Astrocyte (in vitro differentiated cells and primary cell): ENCODE measurements around the gene ESF1. TPM values are rescaled to one million over a fixed set of nuclear protein-coding genes. Genes with fewer than 3 reads are reported as not detected.

Experiments used
- DNase-seq: peaks from one replicate; pipeline ENCODE4 v3.0.0-alpha.2; 2010; ENCODE audit warnings: low read depth
- FAIRE-seq: peaks from 2 replicates; lab custom pipeline; 2011; peaks lifted over from hg19 to GRCh38; lab: Jason Lieb, UNC
- H2AFZ ChIP-seq: 2 replicates; pipeline ENCODE4 v1.6.0; 2012; ENCODE audit warnings: low read depth, low read length, inconsistent platforms
- H3K27ac ChIP-seq: 2 replicates; pipeline ENCODE4 v1.5.1; 2011; ENCODE audit warnings: low read depth, low read length, inconsistent platforms
- H3K27me3 ChIP-seq: 2 replicates; pipeline ENCODE4 v1.6.0; 2011; ENCODE audit warnings: low read length, inconsistent platforms; ENCODE audit not compliant: insufficient read depth
- H3K36me3 ChIP-seq: 2 replicates; pipeline ENCODE4 v1.5.1; 2011; ENCODE audit warnings: low read length, inconsistent platforms; ENCODE audit not compliant: insufficient read depth
- H3K4me1 ChIP-seq: 2 replicates; pipeline ENCODE4 v1.5.1; 2011; ENCODE audit warnings: low read length, inconsistent platforms; ENCODE audit not compliant: insufficient read depth
- H3K4me2 ChIP-seq: 2 replicates; pipeline ENCODE4 v1.6.0; 2012; ENCODE audit warnings: low read length, inconsistent platforms
- H3K4me3 ChIP-seq: 2 replicates; pipeline ENCODE4 v1.5.1; 2011; ENCODE audit warnings: low read depth, mild to moderate bottlenecking, low read length, inconsistent platforms; ENCODE audit not compliant: insufficient read depth
- H3K79me2 ChIP-seq: 2 replicates; pipeline ENCODE4 v1.6.0; 2012; ENCODE audit warnings: mild to moderate bottlenecking, low read length, inconsistent platforms; ENCODE audit not compliant: insufficient read depth
- H3K9ac ChIP-seq: 2 replicates; pipeline ENCODE4 v1.6.0; 2012; ENCODE audit warnings: mild to moderate bottlenecking, low read length, inconsistent platforms
- H3K9me3 ChIP-seq: 2 replicates; pipeline ENCODE4 v1.5.1; 2012; ENCODE audit warnings: low read depth, mild to moderate bottlenecking, low read length, inconsistent platforms; ENCODE audit not compliant: insufficient read depth
- H4K20me1 ChIP-seq: 2 replicates; pipeline ENCODE4 v1.6.0; 2012; ENCODE audit warnings: low read length, inconsistent platforms; ENCODE audit not compliant: insufficient read depth
- H3K27ac Mint-ChIP-seq: one replicate; pipeline ENCODE4 v1.8.0; 2021; ENCODE audit warnings: mild to moderate bottlenecking, mixed read lengths; ENCODE audit not compliant: unreplicated experiment
- H3K27me3 Mint-ChIP-seq: one replicate; pipeline ENCODE4 v1.8.0; 2021; ENCODE audit warnings: low read depth, mixed read lengths; ENCODE audit not compliant: unreplicated experiment
- H3K36me3 Mint-ChIP-seq: one replicate; pipeline ENCODE4 v1.8.0; 2021; ENCODE audit warnings: low read depth, mixed read lengths; ENCODE audit not compliant: unreplicated experiment
- H3K4me1 Mint-ChIP-seq: one replicate; pipeline ENCODE4 v1.8.0; 2021; ENCODE audit warnings: low read depth, mixed read lengths; ENCODE audit not compliant: unreplicated experiment
- H3K4me3 Mint-ChIP-seq: one replicate; pipeline ENCODE4 v1.8.0; 2021; ENCODE audit warnings: mild to moderate bottlenecking, moderate library complexity, mixed read lengths; ENCODE audit not compliant: unreplicated experiment
- H3K9me3 Mint-ChIP-seq: one replicate; pipeline ENCODE4 v1.8.0; 2021; ENCODE audit warnings: mild to moderate bottlenecking, mixed read lengths; ENCODE audit not compliant: unreplicated experiment
- EZH2 ChIP-seq: IDR thresholded peaks from 2 replicates; pipeline ENCODE4 v1.6.1; 2012; ENCODE audit warnings: mild to moderate bottlenecking, low read length, inconsistent platforms; ENCODE audit not compliant: insufficient read depth
- total RNA-seq: library from RNA; stranded (reverse); gene quantifications from 2 replicates; pipeline ENCODE4 v1.2.1, GENCODE V29; 2021
- TF ChIP-seq, protein P1 (sequence below): IDR thresholded peaks from 2 replicates; pipeline ENCODE4 v1.5.1; 2011; ENCODE audit warnings: low read depth, mild to moderate bottlenecking, inconsistent platforms, low read length, moderate library complexity; ENCODE audit not compliant: insufficient read depth

ESF1 gene
- total RNA-seq, 1 donor from 2014 or later = 13.9 TPM

DNA sequence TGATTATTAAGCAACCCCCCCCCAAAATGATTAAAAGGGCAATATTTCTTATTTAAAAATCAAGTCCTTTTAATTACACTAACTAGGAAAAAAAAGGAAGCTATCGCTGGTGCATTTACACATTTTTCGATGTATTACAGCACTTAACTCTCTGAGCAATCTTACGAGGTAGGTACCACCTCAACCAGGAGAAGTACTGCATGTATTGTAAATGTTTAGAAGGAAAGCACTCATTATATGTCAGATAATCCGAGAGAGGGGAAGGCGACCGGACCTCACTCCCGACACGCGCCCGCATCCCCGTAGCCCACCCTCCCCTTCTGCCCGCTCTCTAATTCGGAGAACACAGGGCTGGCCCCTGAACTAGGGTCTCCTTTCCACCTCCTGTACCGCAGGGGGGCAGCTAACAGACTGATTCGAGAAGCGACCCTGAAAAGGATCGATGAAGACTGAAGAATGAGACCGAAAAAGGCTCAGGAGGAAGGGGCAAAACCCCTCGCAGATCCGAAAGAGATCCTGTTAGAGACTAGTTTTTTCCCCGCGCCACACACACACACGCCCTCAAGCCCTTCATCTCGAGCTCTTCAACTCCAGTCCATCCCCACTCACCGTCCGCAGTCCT, 337 bp downstream of the ESF1 start:
- Mint-ChIP-seq H3K27me3 (no peaks in the 10 kb centered on the region), H3K4me1 (peaks cover 13% of the 10 kb centered on the region), H3K4me3 (peak overlapping the region; percentile 100), H3K27ac (peak overlapping the region; percentile 95), H3K36me3 (no peaks in the 10 kb centered on the region), H3K9me3 (peaks cover 1% of the 10 kb centered on the region)
- H3K4me2 ChIP-seq = peak overlapping the region; percentile 99
- TF ChIP-seq, protein P1, sequence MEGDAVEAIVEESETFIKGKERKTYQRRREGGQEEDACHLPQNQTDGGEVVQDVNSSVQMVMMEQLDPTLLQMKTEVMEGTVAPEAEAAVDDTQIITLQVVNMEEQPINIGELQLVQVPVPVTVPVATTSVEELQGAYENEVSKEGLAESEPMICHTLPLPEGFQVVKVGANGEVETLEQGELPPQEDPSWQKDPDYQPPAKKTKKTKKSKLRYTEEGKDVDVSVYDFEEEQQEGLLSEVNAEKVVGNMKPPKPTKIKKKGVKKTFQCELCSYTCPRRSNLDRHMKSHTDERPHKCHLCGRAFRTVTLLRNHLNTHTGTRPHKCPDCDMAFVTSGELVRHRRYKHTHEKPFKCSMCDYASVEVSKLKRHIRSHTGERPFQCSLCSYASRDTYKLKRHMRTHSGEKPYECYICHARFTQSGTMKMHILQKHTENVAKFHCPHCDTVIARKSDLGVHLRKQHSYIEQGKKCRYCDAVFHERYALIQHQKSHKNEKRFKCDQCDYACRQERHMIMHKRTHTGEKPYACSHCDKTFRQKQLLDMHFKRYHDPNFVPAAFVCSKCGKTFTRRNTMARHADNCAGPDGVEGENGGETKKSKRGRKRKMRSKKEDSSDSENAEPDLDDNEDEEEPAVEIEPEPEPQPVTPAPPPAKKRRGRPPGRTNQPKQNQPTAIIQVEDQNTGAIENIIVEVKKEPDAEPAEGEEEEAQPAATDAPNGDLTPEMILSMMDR = no peak
- no peak for TF ChIP-seq EZH2
- H3K4me3 ChIP-seq = peak overlapping the region; percentile 99
- peaks cover 21% of the 10 kb centered on the region for H4K20me1 ChIP-seq
- H3K27ac ChIP-seq = peak overlapping the region; percentile 84
- peak overlapping the region; percentile 93 for H3K9ac ChIP-seq
- FAIRE-seq (peak; percentile 58), DNase-seq (no peak)
- peaks cover 19% of the 10 kb centered on the region for H3K36me3 ChIP-seq
- H2AFZ ChIP-seq = peak overlapping the region; percentile 98
- peaks cover 77% of the 10 kb centered on the region for H3K79me2 ChIP-seq
- H3K4me1 ChIP-seq = peaks cover 11% of the 10 kb centered on the region
- H3K9me3 ChIP-seq = no peaks in the 10 kb centered on the region
- no peaks in the 10 kb centered on the region for H3K27me3 ChIP-seq

DNA sequence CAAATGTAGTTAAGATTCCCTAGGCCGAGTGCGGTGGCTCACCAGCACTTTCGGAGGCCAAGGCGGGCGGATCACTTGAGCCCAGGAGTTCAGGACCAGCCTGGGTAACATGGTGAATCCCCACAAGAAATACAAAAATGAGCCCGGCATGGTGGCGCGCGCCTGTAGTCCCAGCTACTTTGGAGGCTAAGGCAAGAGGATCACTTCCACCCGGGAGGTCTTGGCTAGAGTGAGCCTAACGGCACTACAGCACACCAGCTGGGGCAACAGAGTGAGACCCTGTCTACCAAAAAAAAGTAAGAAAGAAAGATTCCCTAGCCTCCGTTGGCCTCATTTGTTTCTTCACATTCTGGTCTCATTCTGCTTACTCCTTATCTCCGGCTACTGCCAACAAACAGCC, 1.2 kb downstream of the ESF1 start:
- H3K79me2 ChIP-seq = peaks cover 83% of the 10 kb centered on the region
- H3K9ac ChIP-seq = peak overlapping the region; percentile 93
- FAIRE-seq (no peak), DNase-seq (no peak)
- Mint-ChIP-seq H3K27ac (no peak overlapping the region), H3K4me1 (peaks cover 13% of the 10 kb centered on the region), H3K4me3 (peak overlapping the region; percentile 100), H3K27me3 (no peaks in the 10 kb centered on the region), H3K36me3 (no peaks in the 10 kb centered on the region), H3K9me3 (peaks cover 1% of the 10 kb centered on the region)
- H3K4me2 ChIP-seq = peak overlapping the region; percentile 99
- no peaks in the 10 kb centered on the region for H3K9me3 ChIP-seq
- H3K4me3 ChIP-seq = peak overlapping the region; percentile 99
- H4K20me1 ChIP-seq = peaks cover 26% of the 10 kb centered on the region
- no peak overlapping the region for H2AFZ ChIP-seq
- H3K27ac ChIP-seq = no peak overlapping the region
- H3K4me1 ChIP-seq = peaks cover 11% of the 10 kb centered on the region
- no peaks in the 10 kb centered on the region for H3K27me3 ChIP-seq
- peaks cover 19% of the 10 kb centered on the region for H3K36me3 ChIP-seq
- no peak for TF ChIP-seq EZH2
- TF ChIP-seq, protein P1 = no peak

DNA sequence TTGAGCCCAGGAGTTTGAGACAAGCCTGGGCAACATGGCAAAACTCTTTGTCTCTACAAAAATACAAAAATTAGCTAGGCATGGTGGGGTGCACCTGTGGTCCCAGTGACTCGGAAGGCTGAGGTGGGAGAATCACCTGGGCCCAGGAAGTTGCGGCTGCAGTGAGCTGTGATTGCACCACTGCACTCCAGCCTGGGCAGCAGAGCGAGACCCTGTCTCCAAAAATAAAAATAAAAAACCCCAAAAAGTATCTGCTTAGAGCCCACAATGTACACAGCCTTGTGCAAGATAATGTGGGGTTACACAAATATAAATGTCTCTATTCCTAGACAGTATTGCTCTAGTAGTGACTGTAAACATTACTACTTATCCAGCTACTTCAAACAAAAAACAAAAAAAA, 5.9 kb downstream of the ESF1 start:
- Histone ChIP-seq H2AFZ (no peak overlapping the region), H3K9me3 (no peaks in the 10 kb centered on the region), H3K36me3 (peaks cover 35% of the 10 kb centered on the region), H3K4me3 (no peak overlapping the region), H3K4me2 (no peak overlapping the region), H3K27ac (no peak overlapping the region), H3K27me3 (no peaks in the 10 kb centered on the region), H4K20me1 (peaks cover 11% of the 10 kb centered on the region), H3K4me1 (peaks cover 4% of the 10 kb centered on the region), H3K9ac (no peak overlapping the region), H3K79me2 (peaks cover 53% of the 10 kb centered on the region)
- DNase-seq (no peak), FAIRE-seq (no peak)
- peaks cover 3% of the 10 kb centered on the region for H3K36me3 Mint-ChIP-seq
- H3K27me3 Mint-ChIP-seq = no peaks in the 10 kb centered on the region
- peaks cover 1% of the 10 kb centered on the region for H3K9me3 Mint-ChIP-seq
- peaks cover 7% of the 10 kb centered on the region for H3K4me1 Mint-ChIP-seq
- H3K4me3 Mint-ChIP-seq = no peak overlapping the region
- no peak overlapping the region for H3K27ac Mint-ChIP-seq
- no peak for TF ChIP-seq EZH2
- TF ChIP-seq, protein P1 = no peak
